Stomach (tissue), 9 donors: ENCODE data around the gene FGA. TPM values are rescaled to one million over a fixed set of nuclear protein-coding genes. Genes with fewer than 3 reads are reported as not detected.

Experiments
- DNase-seq, 2 donors: peaks; one replicate each; pipeline versions ENCODE4 v3.0.0 to v3.0.0-alpha.2; 2013 to 2019
- H3K27ac ChIP-seq, 5 donors: fragments of 200-600 bp in 4 of 5; sonication (generic) in 4 of 5; one replicate each; pipeline ENCODE4 v1.5.1; 2013 to 2019; ENCODE audit warnings: mild to moderate bottlenecking in 1 of 5, moderate library complexity in 1 of 5
- H3K27me3 ChIP-seq, 3 donors: fragments of 200-600 bp; sonication (generic); one replicate each; pipeline ENCODE4 v1.5.1; 2017 to 2019; ENCODE audit warnings: mixed run types in 1 of 3
- H3K36me3 ChIP-seq, 4 donors: fragments of 200-600 bp; sonication (generic); 1 replicate in 3 of 4; 2 replicates in 1 of 4; pipeline ENCODE4 v1.5.1; 2016 to 2019
- H3K4me1 ChIP-seq, 4 donors: fragments of 200-600 bp; sonication (generic); one replicate each; pipeline ENCODE4 v1.5.1; 2016 to 2019
- H3K4me3 ChIP-seq, 4 donors: fragments of 200-600 bp; sonication (generic) in 3 of 4; one replicate each; pipeline ENCODE4 v1.5.1; 2016 to 2019; ENCODE audit warnings: mild to moderate bottlenecking in 1 of 4
- H3K9me3 ChIP-seq, 4 donors: fragments of 200-600 bp; sonication (generic); one replicate each; pipeline ENCODE4 v1.5.1; 2016 to 2019
- CTCF ChIP-seq, 7 experiments: fragments of 450-650 bp in 4 of 7; fragments of 200-600 bp in 3 of 7; sonication (generic) in 3 of 7; IDR thresholded peaks; one replicate each; pipeline ENCODE4 v1.5.1; 2016 to 2019; ENCODE audit warnings: antibody characterized with exemption in 7 of 7, control low read depth in 2 of 7, mild to moderate bottlenecking in 1 of 7
- EP300 ChIP-seq: sonication (generic); formaldehyde crosslinking; IDR thresholded peaks from one replicate; pipeline ENCODE4 v1.6.1; 2017; ENCODE audit warnings: antibody characterized with exemption
- POLR2A ChIP-seq, 4 donors: fragments of 450-650 bp; IDR thresholded peaks; one replicate each; pipeline ENCODE4 v1.6.1; 2016; ENCODE audit warnings: antibody characterized with exemption in 4 of 4, control low read depth in 2 of 4, mild to moderate bottlenecking in 1 of 4, moderate library complexity in 1 of 4
- POLR2AphosphoS5 ChIP-seq, 3 donors: sonication (generic); formaldehyde crosslinking; IDR thresholded peaks; one replicate each; pipeline ENCODE4 v1.6.1; 2016; ENCODE audit warnings: antibody characterized with exemption in 3 of 3
- WGBS, 5 donors: extraction: QIAGEN DNeasy Blood & Tissue Kit in 3 of 5; methylation state at CpG; one replicate each; pipeline versions ENCODE4 v1.1.5 to v1.1.7; 2013 to 2018; 5-methylcytosine and 5-hydroxymethylcytosine counted together
- intact Hi-C: fragments of 100-400 bp; cut with DNase I; formaldehyde crosslinking; loops from one replicate; pipeline ENCODE4 v1.15.1; 2023; ENCODE audit warnings: low total_unique reads
- polyA plus RNA-seq, 3 donors: library from polyadenylated mRNA; stranded (reverse); fragments of 200-250 nt; gene quantifications; one replicate each; pipeline ENCODE4 v1.2.3, GENCODE V29; 2013
- total RNA-seq, 5 donors: library from RNA; depleted of rRNA; stranded (reverse); fragments of >200 nt; gene quantifications; one replicate each; pipeline versions ENCODE4 v1.1.0 to v1.2.3, GENCODE V29; 2014 to 2016
- donor health status: healthy with polysubstance abuse.
- donor health status: Bipolar disorder and iron deficiency.
- donor health status: healthy.

FGA gene
- total and polyA plus RNA-seq, 8 donors: 3.1 to 43.7 (median 8.0) TPM; not detected in 2

- DNase-seq: no peak
- H3K9me3 ChIP-seq: no peaks in the 10 kb centered on the region
- H3K27ac ChIP-seq: no peak overlapping the region
- H3K36me3 ChIP-seq: no peaks in the 10 kb centered on the region
- no peak for TF ChIP-seq CTCF (IDR thresholded peaks at IDR 0.05)
- TF ChIP-seq POLR2A (IDR thresholded peaks at IDR 0.05): no peak
- no peak for TF ChIP-seq POLR2AphosphoS5 (IDR thresholded peaks at IDR 0.05)
- no peak for TF ChIP-seq EP300
- intact Hi-C loops: no loop called here
- H3K27me3 ChIP-seq: no peaks in the 10 kb centered on the region
- WGBS, 5 donors: 45 to 60% (median 50%) methylated on average over 4 of the region's 4 CpGs
- H3K4me1 ChIP-seq: no peaks in the 10 kb centered on the region
- H3K4me3 ChIP-seq: no peak overlapping the region
Measured at GRCh38 chr4:154610582-154610981, 20.0 kb upstream of the FGA start.

- H3K27ac ChIP-seq: no peak overlapping the region
- no peak overlapping the region for H3K4me3 ChIP-seq
- intact Hi-C loops: no loop called here
- H3K36me3 ChIP-seq: no peaks in the 10 kb centered on the region
- DNase-seq: no peak
- no peak for TF ChIP-seq POLR2A (IDR thresholded peaks at IDR 0.05)
- H3K4me1 ChIP-seq: no peaks in the 10 kb centered on the region
- H3K9me3 ChIP-seq: no peaks in the 10 kb centered on the region
- 73 to 88% (median 87%) methylated on average over 4 of the region's 4 CpGs for WGBS, 5 donors
- no peaks in the 10 kb centered on the region for H3K27me3 ChIP-seq
Measured at GRCh38 chr4:154609532-154609931, 19.0 kb upstream of the FGA start.

- H3K36me3 ChIP-seq: no peaks in the 10 kb centered on the region
- H3K27ac ChIP-seq: no peak overlapping the region
- no peaks in the 10 kb centered on the region for H3K27me3 ChIP-seq
- no peak for DNase-seq
- H3K4me3 ChIP-seq: no peak overlapping the region
- WGBS, 5 donors: 90 to 98% (median 91%) methylated on average over 3 of the region's 3 CpGs
- TF ChIP-seq EP300: no peak
- TF ChIP-seq POLR2A (IDR thresholded peaks at IDR 0.05): no peak
- TF ChIP-seq POLR2AphosphoS5 (IDR thresholded peaks at IDR 0.05): no peak
- no peak for TF ChIP-seq CTCF (IDR thresholded peaks at IDR 0.05)
- intact Hi-C loops: no loop called here
- H3K9me3 ChIP-seq: no peaks in the 10 kb centered on the region
- no peaks in the 10 kb centered on the region for H3K4me1 ChIP-seq
Measured at GRCh38 chr4:154608361-154609252, 18.1 kb upstream of the FGA start.

GRCh38 chr4:154606728-154607723 is 16.5 kb upstream of the FGA start:
- no peak for DNase-seq
- 79 to 94% (median 89%) methylated on average over 6 of the region's 6 CpGs for WGBS, 5 donors
- TF ChIP-seq POLR2A (IDR thresholded peaks at IDR 0.05): no peak
- no peak for TF ChIP-seq EP300
- TF ChIP-seq POLR2AphosphoS5 (IDR thresholded peaks at IDR 0.05): no peak
- TF ChIP-seq CTCF (IDR thresholded peaks at IDR 0.05): no peak
- intact Hi-C loops: no loop called here
- Histone ChIP-seq H3K4me1 (no peaks in the 10 kb centered on the region), H3K36me3 (no peaks in the 10 kb centered on the region), H3K4me3 (no peak overlapping the region), H3K27ac (no peak overlapping the region), H3K27me3 (no peaks in the 10 kb centered on the region), H3K9me3 (no peaks in the 10 kb centered on the region)
